Thoracic aorta (tissue), 2 donors: Measurements from ENCODE around the gene PPP2R1A. TPM values are rescaled to one million over a fixed set of nuclear protein-coding genes. Genes with fewer than 3 reads are reported as not detected.

Experiments used
- ATAC-seq: fragments of 150-250 bp; one replicate; pipeline ENCODE4 v1.8.0; 2017; ENCODE audit warnings: low read depth; ENCODE audit not compliant: insufficient number of reproducible peaks, low FRiP score
- DNase-seq: peaks from one replicate; pipeline ENCODE4 v3.0.0-alpha.2; 2020; ENCODE audit warnings: low spot score
- H3K27ac ChIP-seq, 2 donors: fragments of 200-600 bp; sonication (generic); 1 replicate in 1 of 2; 2 replicates in 1 of 2; pipeline ENCODE4 v1.5.1; 2016; ENCODE audit warnings: mild to moderate bottlenecking in 2 of 2, moderate library complexity in 2 of 2
- H3K27me3 ChIP-seq: fragments of 200-600 bp; sonication (generic); replicated peaks from 2 replicates; pipeline ENCODE4 v1.6.0; 2016; ENCODE audit warnings: mild to moderate bottlenecking; ENCODE audit not compliant: insufficient read depth
- H3K36me3 ChIP-seq: fragments of 200-600 bp; sonication (generic); one replicate; pipeline ENCODE4 v1.5.1; 2016
- H3K4me1 ChIP-seq, 2 donors: fragments of 200-600 bp; sonication (generic); 1 replicate in 1 of 2; 2 replicates in 1 of 2; pipeline versions ENCODE4 v1.5.1 to v1.6.0; 2016; ENCODE audit warnings: low read depth in 2 of 2, mild to moderate bottlenecking in 1 of 2; ENCODE audit not compliant: control insufficient read depth in 1 of 2
- H3K4me3 ChIP-seq: fragments of 200-600 bp; sonication (generic); 2 replicates; pipeline ENCODE4 v1.5.1; 2016; ENCODE audit warnings: mild to moderate bottlenecking
- H3K9me3 ChIP-seq: fragments of 200-600 bp; sonication (generic); 2 replicates; pipeline ENCODE4 v1.5.1; 2016
- CTCF ChIP-seq: fragments of 200-600 bp; sonication (generic); IDR thresholded peaks from one replicate; pipeline ENCODE4 v1.5.1; 2019; ENCODE audit warnings: antibody characterized with exemption
- total RNA-seq, 2 donors: library from RNA; depleted of rRNA; stranded (reverse); fragments of >200 nt; gene quantifications; one replicate each; pipeline versions ENCODE4 v1.1.0 to v1.2.3, GENCODE V29; 2016

PPP2R1A gene
- total RNA-seq, 2 donors from 2014 or later: 153 to 252 TPM

- ATAC-seq: no peak
- DNase-seq: no peak
- Histone ChIP-seq H3K36me3 (no peaks in the 10 kb centered on the region), H3K4me3 (no peak overlapping the region), H3K27ac (peak overlapping the region in 1 of 2 donors; percentile 87), H3K9me3 (no peaks in the 10 kb centered on the region), H3K27me3 (no peaks in the 10 kb centered on the region), H3K4me1 (peaks cover 19 to 31% of the 10 kb centered on the region in 2 donors)
- TF ChIP-seq CTCF: no peak
These were observed 2.4 kb upstream of the PPP2R1A start for GRCh38 chr19:52187407-52187806.

- H3K36me3 ChIP-seq: no peaks in the 10 kb centered on the region
- DNase-seq (peak; percentile 19), ATAC-seq (peak; percentile 3)
- H3K4me3 ChIP-seq: peak overlapping the region; percentile 72
- peaks cover 20 to 39% of the 10 kb centered on the region in 2 donors for H3K4me1 ChIP-seq
- no peaks in the 10 kb centered on the region for H3K27me3 ChIP-seq
- peak overlapping the region; percentile 87 to 90 for H3K27ac ChIP-seq
- TF ChIP-seq CTCF: peak; percentile 15
- no peaks in the 10 kb centered on the region for H3K9me3 ChIP-seq
These were observed 774 bp upstream of the PPP2R1A start for GRCh38 chr19:52188822-52189734.

- ATAC-seq (no peak), DNase-seq (no peak)
- Histone ChIP-seq H3K4me3 (peak overlapping the region; percentile 97), H3K27ac (peak overlapping the region; percentile 98 to 99), H3K4me1 (peaks cover 20 to 51% of the 10 kb centered on the region in 2 donors), H3K9me3 (no peaks in the 10 kb centered on the region), H3K27me3 (no peaks in the 10 kb centered on the region), H3K36me3 (peaks cover 3% of the 10 kb centered on the region)
- TF ChIP-seq CTCF: no peak
These were observed 838 bp downstream of the PPP2R1A start for GRCh38 chr19:52190487-52191293.

- TF ChIP-seq CTCF: no peak
- Histone ChIP-seq H3K4me3 (peak overlapping the region; percentile 97), H3K27me3 (no peaks in the 10 kb centered on the region), H3K36me3 (peaks cover 6% of the 10 kb centered on the region), H3K27ac (peak overlapping the region; percentile 98 to 99), H3K4me1 (peaks cover 20 to 54% of the 10 kb centered on the region in 2 donors), H3K9me3 (no peaks in the 10 kb centered on the region)
- DNase-seq (no peak), ATAC-seq (no peak)
These were observed 1.5 kb downstream of the PPP2R1A start for GRCh38 chr19:52191389-52191788.

- Histone ChIP-seq H3K9me3 (no peaks in the 10 kb centered on the region), H3K36me3 (peaks cover 6% of the 10 kb centered on the region), H3K27ac (peak overlapping the region in 1 of 2 donors; percentile 98), H3K27me3 (no peaks in the 10 kb centered on the region), H3K4me1 (peaks cover 20 to 54% of the 10 kb centered on the region in 2 donors), H3K4me3 (peak overlapping the region; percentile 97)
- no peak for TF ChIP-seq CTCF
- no peak for ATAC-seq
- DNase-seq: no peak
These were observed 2.1 kb downstream of the PPP2R1A start for GRCh38 chr19:52191951-52192350.
